ENCODE measurements around the gene RASGRP1.

DNA sequence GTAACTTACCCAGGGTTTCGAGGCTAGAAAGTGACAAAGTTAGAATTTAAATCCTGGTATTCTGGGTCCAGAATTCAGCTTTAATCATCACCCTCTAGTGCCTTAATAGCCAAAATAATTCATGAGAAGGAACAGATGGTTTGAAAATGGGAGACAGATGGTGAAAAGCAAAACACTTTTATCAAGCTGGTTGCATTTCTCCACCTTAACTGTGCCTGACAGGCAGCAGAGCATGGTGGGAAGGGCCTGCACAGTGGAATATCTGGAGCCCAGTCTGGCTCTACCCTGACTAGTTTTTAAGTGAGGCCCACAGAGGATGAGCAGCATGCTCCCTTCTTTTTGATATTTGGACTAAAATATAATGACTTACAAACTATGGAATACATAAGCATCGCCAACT, 35.6 kb upstream of the RASGRP1 start:
- TF ChIP-seq, protein P1, sequence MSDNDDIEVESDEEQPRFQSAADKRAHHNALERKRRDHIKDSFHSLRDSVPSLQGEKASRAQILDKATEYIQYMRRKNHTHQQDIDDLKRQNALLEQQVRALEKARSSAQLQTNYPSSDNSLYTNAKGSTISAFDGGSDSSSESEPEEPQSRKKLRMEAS (IDR thresholded peaks at IDR 0.05) = no peak
- TF ChIP-seq, protein P2, sequence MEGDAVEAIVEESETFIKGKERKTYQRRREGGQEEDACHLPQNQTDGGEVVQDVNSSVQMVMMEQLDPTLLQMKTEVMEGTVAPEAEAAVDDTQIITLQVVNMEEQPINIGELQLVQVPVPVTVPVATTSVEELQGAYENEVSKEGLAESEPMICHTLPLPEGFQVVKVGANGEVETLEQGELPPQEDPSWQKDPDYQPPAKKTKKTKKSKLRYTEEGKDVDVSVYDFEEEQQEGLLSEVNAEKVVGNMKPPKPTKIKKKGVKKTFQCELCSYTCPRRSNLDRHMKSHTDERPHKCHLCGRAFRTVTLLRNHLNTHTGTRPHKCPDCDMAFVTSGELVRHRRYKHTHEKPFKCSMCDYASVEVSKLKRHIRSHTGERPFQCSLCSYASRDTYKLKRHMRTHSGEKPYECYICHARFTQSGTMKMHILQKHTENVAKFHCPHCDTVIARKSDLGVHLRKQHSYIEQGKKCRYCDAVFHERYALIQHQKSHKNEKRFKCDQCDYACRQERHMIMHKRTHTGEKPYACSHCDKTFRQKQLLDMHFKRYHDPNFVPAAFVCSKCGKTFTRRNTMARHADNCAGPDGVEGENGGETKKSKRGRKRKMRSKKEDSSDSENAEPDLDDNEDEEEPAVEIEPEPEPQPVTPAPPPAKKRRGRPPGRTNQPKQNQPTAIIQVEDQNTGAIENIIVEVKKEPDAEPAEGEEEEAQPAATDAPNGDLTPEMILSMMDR (IDR thresholded peaks at IDR 0.05 in 2 of 3, conservative IDR thresholded peaks at IDR 0.05 in 1 of 3; ENCODE audit: borderline replicate concordance in 1 of 3, insufficient read depth in 1 of 3, low read depth in 2 of 3, low read length in 2 of 3) = no peak
- TF ChIP-seq SP1 (IDR thresholded peaks at IDR 0.05; ENCODE audit: low read depth) = no peak
- no peak for TF ChIP-seq POLR2AphosphoS5 (IDR thresholded peaks at IDR 0.05; ENCODE audit: low read depth, low read length)
- TF ChIP-seq, protein P3, sequence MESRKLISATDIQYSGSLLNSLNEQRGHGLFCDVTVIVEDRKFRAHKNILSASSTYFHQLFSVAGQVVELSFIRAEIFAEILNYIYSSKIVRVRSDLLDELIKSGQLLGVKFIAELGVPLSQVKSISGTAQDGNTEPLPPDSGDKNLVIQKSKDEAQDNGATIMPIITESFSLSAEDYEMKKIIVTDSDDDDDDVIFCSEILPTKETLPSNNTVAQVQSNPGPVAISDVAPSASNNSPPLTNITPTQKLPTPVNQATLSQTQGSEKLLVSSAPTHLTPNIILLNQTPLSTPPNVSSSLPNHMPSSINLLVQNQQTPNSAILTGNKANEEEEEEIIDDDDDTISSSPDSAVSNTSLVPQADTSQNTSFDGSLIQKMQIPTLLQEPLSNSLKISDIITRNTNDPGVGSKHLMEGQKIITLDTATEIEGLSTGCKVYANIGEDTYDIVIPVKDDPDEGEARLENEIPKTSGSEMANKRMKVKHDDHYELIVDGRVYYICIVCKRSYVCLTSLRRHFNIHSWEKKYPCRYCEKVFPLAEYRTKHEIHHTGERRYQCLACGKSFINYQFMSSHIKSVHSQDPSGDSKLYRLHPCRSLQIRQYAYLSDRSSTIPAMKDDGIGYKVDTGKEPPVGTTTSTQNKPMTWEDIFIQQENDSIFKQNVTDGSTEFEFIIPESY (IDR thresholded peaks at IDR 0.05; ENCODE audit: extremely low read depth, insufficient replicate concordance, low read length) = no peak
- no peak for TF ChIP-seq CBX3 (IDR thresholded peaks at IDR 0.05; ENCODE audit: low read depth)
- TF ChIP-seq POLR2A (IDR thresholded peaks at IDR 0.05; ENCODE audit: borderline replicate concordance, extremely low read depth, insufficient read depth, insufficient read length) = no peak
- TF ChIP-seq EZH2phosphoT487 (IDR thresholded peaks at IDR 0.05; ENCODE audit: borderline replicate concordance) = no peak
- TF ChIP-seq SRF (IDR thresholded peaks at IDR 0.05; ENCODE audit: low read depth) = no peak
- TF ChIP-seq EZH2 (IDR thresholded peaks at IDR 0.05) = no peak

Data from HCT116 (cell line).